Coronary artery (tissue), 2 donors: Measurements from ENCODE around the gene ANKRD10.
"Not testable (repeated sequence)": the region's sequence is repeated elsewhere in the genome, so short reads cannot be mapped to it uniquely, and the experiment has no call there.

Experiments used
- DNase-seq: peaks from one replicate; pipeline ENCODE4 v3.0.0-alpha.2; 2017; ENCODE audit warnings: low spot score
- H3K27ac ChIP-seq, 2 donors: fragments of 200-600 bp; sonication (generic); one replicate each; pipeline ENCODE4 v1.5.1; 2016 to 2019
- H3K4me3 ChIP-seq: fragments of 200-600 bp; sonication (generic); 2 replicates; pipeline ENCODE4 v1.5.1; 2016; ENCODE audit warnings: mild to moderate bottlenecking, moderate library complexity
- CTCF ChIP-seq: fragments of 200-600 bp; sonication (generic); IDR thresholded peaks from one replicate; pipeline ENCODE4 v1.5.1; 2019; ENCODE audit warnings: antibody characterized with exemption

ANKRD10 gene

GRCh38 chr13:110841846-110842245, 73.0 kb downstream of the ANKRD10 start:
- Histone ChIP-seq H3K4me3 (no peak overlapping the region), H3K27ac (no peak overlapping the region)
- no peak for TF ChIP-seq CTCF
- DNase-seq: no peak

GRCh38 chr13:110841406-110841805, 73.5 kb downstream of the ANKRD10 start:
- Histone ChIP-seq H3K4me3 (no peak overlapping the region), H3K27ac (no peak overlapping the region)
- no peak for TF ChIP-seq CTCF
- DNase-seq: no peak

- no peak overlapping the region for H3K4me3 ChIP-seq
- H3K27ac ChIP-seq: no peak overlapping the region
- DNase-seq: no peak
- no peak for TF ChIP-seq CTCF
Observed at GRCh38 chr13:110838867-110839538, 75.9 kb downstream of the ANKRD10 start.

GRCh38 chr13:110838116-110838515, 76.8 kb downstream of the ANKRD10 start:
- no peak overlapping the region for H3K4me3 ChIP-seq
- no peak for TF ChIP-seq CTCF
- H3K27ac ChIP-seq: no peak overlapping the region
- no peak for DNase-seq

- DNase-seq, H3K4me3 ChIP-seq, H3K27ac ChIP-seq: not testable (repeated sequence)
Observed at GRCh38 chr13:110837397-110838061, 77.3 kb downstream of the ANKRD10 start.

- no peak for DNase-seq
- no peak for TF ChIP-seq CTCF
- no peak overlapping the region for H3K4me3 ChIP-seq
- H3K27ac ChIP-seq: no peak overlapping the region
Observed at GRCh38 chr13:110836605-110836903, 78.3 kb downstream of the ANKRD10 start.

- no peak for DNase-seq
- H3K27ac ChIP-seq: no peak overlapping the region
- no peak overlapping the region for H3K4me3 ChIP-seq
- TF ChIP-seq CTCF: no peak
Observed at GRCh38 chr13:110835721-110836604, 78.9 kb downstream of the ANKRD10 start.
